ENCODE results near the gene RIPOR1. TPM values are rescaled to one million over a fixed set of nuclear protein-coding genes. Genes with fewer than 3 reads are reported as not detected.

RIPOR1 gene
- total RNA-seq, 4 donors from 2014 or later: 19.3 to 28.6 (median 23.6) TPM

DNA sequence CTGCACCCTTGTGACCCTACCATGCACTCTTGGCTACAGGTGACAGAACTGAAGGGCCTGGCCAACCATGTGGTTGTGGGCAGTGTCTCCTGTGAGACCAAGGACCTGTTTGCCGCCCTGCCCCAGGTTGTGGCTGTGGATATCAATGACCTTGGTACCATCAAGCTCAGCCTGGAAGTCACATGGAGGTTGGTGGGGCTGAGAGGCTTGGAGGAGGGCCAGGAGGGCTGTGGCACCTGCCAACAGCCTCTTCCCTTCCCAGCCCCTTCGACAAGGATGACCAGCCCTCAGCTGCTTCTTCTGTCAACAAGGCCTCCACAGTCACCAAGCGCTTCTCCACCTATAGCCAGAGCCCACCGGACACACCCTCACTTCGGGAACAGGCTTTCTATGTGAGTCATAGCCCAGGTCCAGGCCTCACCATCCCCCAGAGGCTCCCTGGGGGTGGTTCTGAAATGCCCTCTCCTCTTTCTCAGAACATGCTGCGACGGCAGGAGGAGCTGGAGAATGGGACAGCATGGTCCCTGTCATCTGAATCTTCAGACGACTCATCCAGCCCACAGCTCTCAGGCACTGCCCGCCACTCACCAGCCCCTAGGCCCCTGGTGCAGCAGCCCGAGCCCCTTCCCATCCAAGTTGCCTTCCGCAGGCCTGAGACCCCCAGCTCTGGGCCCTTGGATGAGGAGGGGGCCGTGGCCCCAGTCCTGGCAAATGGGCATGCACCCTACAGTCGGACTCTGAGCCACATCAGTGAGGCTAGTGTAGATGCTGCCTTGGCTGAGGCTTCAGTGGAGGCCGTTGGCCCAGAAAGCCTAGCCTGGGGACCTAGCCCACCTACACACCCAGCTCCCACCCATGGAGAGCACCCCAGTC, 13.0 kb downstream of the RIPOR1 start:
- DNase-seq (ENCODE audit: low spot score in 2 of 2): no peak
- intact Hi-C loops (cut with DNase I; ENCODE audit: low total_unique reads): no loop called here

DNA sequence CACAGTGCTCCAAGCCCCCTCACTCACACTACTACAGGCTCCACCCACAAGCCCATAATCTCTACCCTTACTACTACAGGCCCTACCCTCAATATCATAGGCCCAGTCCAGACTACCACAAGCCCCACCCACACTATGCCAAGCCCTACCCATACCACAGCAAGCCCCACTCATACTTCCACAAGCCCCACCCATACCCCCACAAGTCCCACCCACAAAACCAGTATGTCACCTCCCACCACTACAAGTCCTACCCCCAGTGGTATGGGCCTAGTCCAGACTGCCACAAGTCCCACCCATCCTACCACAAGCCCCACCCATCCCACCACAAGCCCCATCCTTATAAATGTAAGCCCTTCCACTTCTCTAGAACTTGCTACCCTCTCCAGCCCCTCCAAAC, 13.8 kb downstream of the RIPOR1 start:
- no peak for TF ChIP-seq POLR2A (IDR thresholded peaks at IDR 0.05)
- TF ChIP-seq, protein P1, sequence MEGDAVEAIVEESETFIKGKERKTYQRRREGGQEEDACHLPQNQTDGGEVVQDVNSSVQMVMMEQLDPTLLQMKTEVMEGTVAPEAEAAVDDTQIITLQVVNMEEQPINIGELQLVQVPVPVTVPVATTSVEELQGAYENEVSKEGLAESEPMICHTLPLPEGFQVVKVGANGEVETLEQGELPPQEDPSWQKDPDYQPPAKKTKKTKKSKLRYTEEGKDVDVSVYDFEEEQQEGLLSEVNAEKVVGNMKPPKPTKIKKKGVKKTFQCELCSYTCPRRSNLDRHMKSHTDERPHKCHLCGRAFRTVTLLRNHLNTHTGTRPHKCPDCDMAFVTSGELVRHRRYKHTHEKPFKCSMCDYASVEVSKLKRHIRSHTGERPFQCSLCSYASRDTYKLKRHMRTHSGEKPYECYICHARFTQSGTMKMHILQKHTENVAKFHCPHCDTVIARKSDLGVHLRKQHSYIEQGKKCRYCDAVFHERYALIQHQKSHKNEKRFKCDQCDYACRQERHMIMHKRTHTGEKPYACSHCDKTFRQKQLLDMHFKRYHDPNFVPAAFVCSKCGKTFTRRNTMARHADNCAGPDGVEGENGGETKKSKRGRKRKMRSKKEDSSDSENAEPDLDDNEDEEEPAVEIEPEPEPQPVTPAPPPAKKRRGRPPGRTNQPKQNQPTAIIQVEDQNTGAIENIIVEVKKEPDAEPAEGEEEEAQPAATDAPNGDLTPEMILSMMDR (IDR thresholded peaks at IDR 0.05): no peak
- intact Hi-C loops (cut with DNase I; ENCODE audit: low total_unique reads): no loop called here
- no peak for DNase-seq (ENCODE audit: low spot score in 2 of 2)
- no peak overlapping the region for H3K4me3 ChIP-seq (ENCODE audit: low read depth, poor library complexity, severe bottlenecking)

More for the DNA sequence above, 13.0 kb downstream of the RIPOR1 start:
- TF ChIP-seq POLR2A (IDR thresholded peaks at IDR 0.05): no peak
- TF ChIP-seq, protein P1 (IDR thresholded peaks at IDR 0.05): no peak
- WGBS, 2 donors: 82 to 85% methylated on average over 12 of the region's 14 CpGs
- H3K4me3 ChIP-seq (ENCODE audit: low read depth, poor library complexity, severe bottlenecking): no peak overlapping the region

DNA sequence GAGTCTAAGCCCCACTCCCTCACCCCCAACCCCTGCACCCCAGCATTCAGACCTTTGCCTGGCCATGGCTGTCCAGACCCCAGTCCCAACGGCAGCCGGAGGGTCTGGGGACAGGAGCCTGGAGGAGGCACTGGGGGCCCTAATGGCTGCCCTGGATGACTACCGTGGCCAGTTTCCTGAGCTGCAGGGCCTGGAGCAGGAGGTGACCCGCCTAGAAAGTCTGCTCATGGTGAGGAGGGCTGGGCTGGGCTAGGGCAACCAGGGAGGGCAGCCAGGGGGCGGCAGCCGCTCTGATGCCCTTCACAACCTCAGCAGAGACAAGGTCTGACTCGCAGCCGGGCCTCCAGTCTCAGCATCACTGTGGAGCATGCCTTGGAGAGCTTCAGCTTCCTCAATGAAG, 14.4 kb downstream of the RIPOR1 start:
- WGBS, 2 donors: 83 to 88% methylated on average over 8 of the region's 8 CpGs
- no peak for DNase-seq (ENCODE audit: low spot score in 2 of 2)
- no peak overlapping the region for H3K4me3 ChIP-seq (ENCODE audit: low read depth, poor library complexity, severe bottlenecking)
- intact Hi-C loops (cut with DNase I; ENCODE audit: low total_unique reads): no loop called here
- TF ChIP-seq, protein P1 (IDR thresholded peaks at IDR 0.05): no peak
- TF ChIP-seq POLR2A (IDR thresholded peaks at IDR 0.05): no peak

DNA sequence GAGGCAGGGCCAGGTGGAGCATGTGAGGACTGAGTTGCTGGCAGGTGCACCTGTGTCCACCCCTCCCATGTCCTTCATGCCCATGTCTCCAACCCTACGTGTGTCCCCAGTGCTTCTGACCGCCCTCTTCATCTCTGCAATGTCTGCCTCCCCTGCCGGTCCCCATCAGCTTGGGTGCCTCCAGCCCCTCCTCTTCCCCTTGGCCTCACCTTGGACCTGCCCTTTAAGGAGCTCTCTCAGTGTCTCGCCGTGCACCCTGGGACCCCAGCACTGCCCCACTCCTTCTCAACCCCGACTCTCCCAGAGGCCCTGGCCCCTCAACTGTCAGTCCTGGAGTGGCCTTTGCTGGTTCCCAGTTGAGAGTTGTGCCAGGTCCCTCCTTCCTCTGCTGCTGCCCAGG, 15.0 kb downstream of the RIPOR1 start:
- TF ChIP-seq, protein P1 (IDR thresholded peaks at IDR 0.05): no peak
- no peak for TF ChIP-seq POLR2A (IDR thresholded peaks at IDR 0.05)
- WGBS, 2 donors: 83 to 88% methylated on average over 6 of the region's 6 CpGs
- intact Hi-C loops (cut with DNase I; ENCODE audit: low total_unique reads): no loop called here
- H3K4me3 ChIP-seq (ENCODE audit: low read depth, poor library complexity, severe bottlenecking): no peak overlapping the region
- no peak for DNase-seq (ENCODE audit: low spot score in 2 of 2)

DNA sequence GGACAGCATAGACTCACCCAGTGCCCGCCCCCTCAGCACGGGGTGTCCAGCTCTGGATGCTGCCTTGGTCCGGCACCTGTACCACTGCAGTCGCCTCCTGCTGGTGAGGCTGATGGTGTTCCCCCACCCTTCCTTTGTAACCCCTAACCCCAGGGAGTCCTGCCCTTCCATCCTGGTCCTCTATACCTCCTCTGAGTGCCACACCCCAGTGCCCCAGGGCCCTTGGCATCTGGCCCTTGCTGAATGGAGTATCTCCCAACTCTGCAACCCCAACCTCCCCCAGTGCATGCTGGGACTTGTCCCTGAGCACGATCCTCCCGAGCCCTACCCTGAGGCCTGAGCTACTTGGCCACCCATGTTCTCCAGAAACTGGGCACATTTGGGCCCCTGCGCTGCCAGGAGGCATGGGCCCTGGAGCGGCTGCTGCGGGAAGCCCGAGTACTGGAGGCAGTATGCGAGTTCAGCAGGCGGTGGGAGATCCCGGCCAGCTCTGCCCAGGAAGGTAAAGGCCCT, 15.8 kb downstream of the RIPOR1 start:
- intact Hi-C loops (cut with DNase I; ENCODE audit: low total_unique reads): no loop called here
- peak in 1 of 2 donors; percentile 87 for DNase-seq (ENCODE audit: low spot score in 2 of 2)
- WGBS, 2 donors: 62 to 72% methylated on average over 13 of the region's 13 CpGs

More for the DNA sequence above, 15.8 kb downstream of the RIPOR1 start:
- TF ChIP-seq, protein P1 (IDR thresholded peaks at IDR 0.05): no peak
- TF ChIP-seq POLR2A (IDR thresholded peaks at IDR 0.05): no peak
- no peak overlapping the region for H3K4me3 ChIP-seq (ENCODE audit: low read depth, poor library complexity, severe bottlenecking)
